GM20000 (cell line): Measurements from ENCODE around the gene ANKFN1.
"Not testable (repeated sequence)": the region's sequence is repeated elsewhere in the genome, so short reads cannot be mapped to it uniquely, and the experiment has no call there.

Experiments
- DNase-seq: peaks from one replicate; pipeline ENCODE4 v3.0.0; 2012; ENCODE audit warnings: low spot score
- TF ChIP-seq, protein P1 (sequence below): IDR thresholded peaks from 2 replicates; pipeline ENCODE4 v1.5.1; 2012; ENCODE audit warnings: mild to moderate bottlenecking, control low read depth; ENCODE audit errors: extremely low read depth, missing control alignments

ANKFN1 gene

GRCh38 chr17:56260376-56261002, 107.2 kb downstream of the ANKFN1 start:
- DNase-seq: no peak
- TF ChIP-seq, protein P1, sequence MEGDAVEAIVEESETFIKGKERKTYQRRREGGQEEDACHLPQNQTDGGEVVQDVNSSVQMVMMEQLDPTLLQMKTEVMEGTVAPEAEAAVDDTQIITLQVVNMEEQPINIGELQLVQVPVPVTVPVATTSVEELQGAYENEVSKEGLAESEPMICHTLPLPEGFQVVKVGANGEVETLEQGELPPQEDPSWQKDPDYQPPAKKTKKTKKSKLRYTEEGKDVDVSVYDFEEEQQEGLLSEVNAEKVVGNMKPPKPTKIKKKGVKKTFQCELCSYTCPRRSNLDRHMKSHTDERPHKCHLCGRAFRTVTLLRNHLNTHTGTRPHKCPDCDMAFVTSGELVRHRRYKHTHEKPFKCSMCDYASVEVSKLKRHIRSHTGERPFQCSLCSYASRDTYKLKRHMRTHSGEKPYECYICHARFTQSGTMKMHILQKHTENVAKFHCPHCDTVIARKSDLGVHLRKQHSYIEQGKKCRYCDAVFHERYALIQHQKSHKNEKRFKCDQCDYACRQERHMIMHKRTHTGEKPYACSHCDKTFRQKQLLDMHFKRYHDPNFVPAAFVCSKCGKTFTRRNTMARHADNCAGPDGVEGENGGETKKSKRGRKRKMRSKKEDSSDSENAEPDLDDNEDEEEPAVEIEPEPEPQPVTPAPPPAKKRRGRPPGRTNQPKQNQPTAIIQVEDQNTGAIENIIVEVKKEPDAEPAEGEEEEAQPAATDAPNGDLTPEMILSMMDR: no peak

GRCh38 chr17:56262803-56263202, 109.5 kb downstream of the ANKFN1 start:
- TF ChIP-seq, protein P1: no peak
- DNase-seq: no peak

- TF ChIP-seq, protein P1: no peak
- DNase-seq: no peak
Measured at GRCh38 chr17:56269556-56270389, 116.5 kb downstream of the ANKFN1 start.

DNA sequence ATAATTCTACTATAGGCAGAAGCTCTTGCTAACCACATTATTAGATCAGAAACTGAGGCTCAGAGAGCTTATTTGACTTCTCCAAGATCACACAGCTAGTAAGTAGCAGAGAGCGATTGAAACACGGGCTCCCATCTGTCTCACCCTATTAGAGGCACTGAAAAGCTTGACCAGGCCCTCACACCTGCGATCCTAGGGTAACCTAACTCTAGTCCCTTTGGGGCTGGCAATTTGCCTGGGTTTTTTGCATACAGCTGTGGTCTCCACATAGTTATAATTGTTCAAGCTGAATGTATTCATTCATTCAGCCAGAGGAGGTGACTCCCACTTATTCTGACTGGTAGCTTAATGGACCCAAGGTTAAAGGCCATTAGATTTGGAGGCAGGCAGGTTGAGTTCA, 121.2 kb downstream of the ANKFN1 start:
- TF ChIP-seq, protein P1: no peak

DNA sequence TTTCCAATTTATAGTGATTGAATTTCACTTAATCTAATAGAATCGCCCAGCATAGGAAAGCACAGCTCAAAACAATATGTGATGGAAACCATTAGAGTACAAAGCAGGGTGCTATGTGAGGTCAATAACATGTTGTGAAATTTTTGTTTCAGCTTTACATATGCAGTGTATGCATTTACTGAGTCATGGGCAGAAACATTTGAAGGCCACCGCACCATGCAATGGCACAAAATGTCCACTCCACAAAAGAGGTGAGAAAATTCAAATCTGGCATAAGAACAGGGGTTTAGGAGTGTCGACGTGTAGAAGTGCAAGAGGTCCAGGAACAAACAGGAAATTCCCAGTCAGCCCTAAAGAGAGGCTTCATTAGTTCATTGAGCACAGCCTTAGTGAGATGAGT, 131.2 kb downstream of the ANKFN1 start:
- DNase-seq: no peak
- TF ChIP-seq, protein P1: no peak

More for the DNA sequence above, 121.2 kb downstream of the ANKFN1 start:
- DNase-seq: no peak

GRCh38 chr17:56288786-56289185, 135.5 kb downstream of the ANKFN1 start:
- DNase-seq: not testable (repeated sequence)

DNA sequence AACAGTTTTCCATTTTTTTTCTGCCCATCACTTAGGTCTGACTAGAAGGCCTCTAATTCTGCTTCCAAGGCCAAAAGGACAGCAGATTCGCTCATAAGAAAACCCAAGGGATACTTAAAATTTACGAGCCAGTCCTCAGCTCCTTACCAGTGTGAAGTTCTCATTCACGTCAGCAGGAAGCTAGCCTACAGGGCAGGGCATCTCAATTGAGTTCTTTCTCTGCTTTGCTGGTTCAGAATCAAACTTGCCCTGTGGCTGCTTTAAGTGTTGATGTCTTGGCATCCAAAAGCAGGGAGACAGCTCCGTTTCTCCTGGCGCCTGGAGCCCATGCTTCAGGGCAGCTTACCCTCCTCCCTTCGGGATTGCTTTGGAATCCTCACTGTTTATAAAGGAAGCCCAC, 136.0 kb downstream of the ANKFN1 start:
- TF ChIP-seq, protein P1: no peak
- DNase-seq: no peak
